Epidermal melanocyte (primary cell): ENCODE results near the gene PAM16.
"Not testable (repeated sequence)": the region's sequence is repeated elsewhere in the genome, so short reads cannot be mapped to it uniquely, and the experiment has no call there.

Experiments
- DNase-seq: peaks from one replicate; pipeline ENCODE4 v3.0.0; 2011; ENCODE audit warnings: low spot score; ENCODE audit not compliant: insufficient read length

The PAM16 gene

DNA sequence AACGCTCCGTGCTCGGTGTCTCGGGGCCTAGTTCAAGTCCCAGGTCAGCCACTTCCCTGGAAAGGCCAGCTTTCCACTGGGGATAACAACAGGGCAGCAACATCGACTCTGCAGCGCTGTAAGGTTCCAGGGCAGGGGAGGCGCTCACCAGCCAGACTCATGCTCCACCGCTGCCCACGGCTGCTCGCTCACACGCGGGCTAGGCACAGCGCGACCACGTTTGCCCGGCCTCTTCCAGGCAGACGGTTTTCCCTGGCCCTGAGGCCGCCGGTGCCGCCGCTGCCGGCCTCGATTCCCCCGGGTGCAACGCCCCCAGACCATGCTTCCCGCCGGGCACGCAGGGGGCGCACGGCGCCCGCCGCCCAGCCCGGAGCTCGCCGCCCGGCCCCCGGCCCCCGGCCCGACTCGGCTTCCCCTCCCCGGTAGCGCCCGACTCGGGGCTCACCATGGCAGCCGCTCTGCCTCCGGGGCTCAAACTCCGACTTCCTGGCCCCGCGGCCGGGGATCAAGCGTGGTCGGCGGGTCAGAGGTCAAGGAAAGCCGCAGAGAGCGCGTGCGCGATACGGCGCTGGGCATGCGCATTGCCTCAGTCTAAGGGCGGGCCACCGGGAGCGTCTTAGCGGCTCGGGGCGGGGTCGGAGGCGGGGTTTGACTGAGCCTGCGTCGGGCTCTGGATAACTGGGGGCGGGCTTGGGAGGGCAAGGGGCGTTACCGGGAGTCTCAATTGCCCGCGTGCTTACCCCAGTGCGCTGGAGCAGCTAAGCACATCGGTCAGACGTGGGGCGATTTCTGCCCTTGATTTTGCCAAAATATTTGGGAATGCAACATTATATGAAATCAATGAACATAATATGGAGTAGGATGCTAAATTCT lies at the start of gene PAM16:
PAM16 (minus strand) TSS at position 535 of the 873 bp plus-strand sequence; CDS start at position 448, 87 bp downstream.
- peak; percentile 84 for DNase-seq

DNA sequence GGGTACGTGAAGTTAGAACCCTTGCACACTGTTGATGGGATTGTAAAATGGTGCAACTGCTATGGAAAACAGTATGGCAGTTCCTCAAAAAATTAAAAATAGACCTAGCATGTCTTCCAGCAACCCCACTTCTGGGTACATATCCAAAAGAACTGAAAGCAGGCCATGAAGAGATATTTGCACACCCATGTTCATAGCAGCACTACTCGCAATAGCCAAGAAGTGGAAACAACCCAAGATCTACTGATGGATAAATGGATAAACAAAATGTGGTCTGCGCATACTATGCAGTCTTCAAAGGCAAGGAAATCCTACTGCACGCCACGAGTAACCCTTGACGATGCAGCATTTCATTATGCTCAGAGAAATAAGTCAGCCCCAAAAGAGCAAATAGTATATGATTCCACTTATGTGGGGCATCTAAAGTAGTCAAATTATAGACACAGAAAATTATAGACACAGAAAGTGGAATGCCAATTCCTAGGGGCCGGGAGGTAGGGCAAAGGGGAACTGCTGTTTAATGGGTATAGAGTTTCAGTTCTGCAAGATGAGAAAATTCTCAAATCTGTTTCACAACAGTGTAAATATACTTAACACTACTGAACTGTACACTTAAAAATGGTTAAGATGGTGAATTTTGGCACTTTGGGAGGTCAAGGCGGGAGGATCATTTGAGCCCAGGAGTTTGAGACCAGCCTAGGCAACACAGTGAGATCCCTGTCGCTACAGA lies 48.0 kb upstream of the PAM16 start:
- no peak for DNase-seq

DNA sequence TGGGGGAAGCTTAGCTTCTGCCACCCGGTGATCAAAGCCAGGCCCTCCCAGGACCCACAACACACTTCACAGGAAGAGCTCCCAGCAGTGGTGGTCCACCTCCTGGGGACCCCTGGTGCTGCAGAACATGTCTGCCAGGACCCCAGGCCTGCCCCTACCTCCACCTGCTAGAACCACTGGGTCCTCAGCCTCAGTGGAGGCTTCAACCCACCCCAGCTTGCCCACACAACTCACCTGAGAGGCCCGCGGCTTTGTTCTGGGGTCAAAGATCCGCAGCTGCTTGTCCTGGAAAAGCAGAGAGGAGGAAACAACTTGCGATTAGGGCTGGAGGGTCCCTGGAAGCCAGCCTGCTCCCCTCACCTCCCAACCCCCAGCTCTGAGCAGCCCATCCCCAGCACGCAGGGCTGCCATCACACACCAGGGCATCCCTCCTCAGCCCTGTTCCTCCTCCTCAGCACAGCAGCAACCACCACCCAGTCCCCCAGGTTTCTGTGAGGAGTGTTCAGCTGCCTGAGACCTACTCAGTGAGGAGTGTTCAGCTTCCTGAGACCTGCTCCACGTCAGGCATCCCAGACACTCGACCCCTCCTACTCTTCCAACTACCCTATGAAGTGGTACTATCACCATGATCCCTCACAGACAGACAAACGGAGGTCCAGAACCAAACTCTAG lies 44.1 kb upstream of the PAM16 start:
- no peak for DNase-seq

DNA sequence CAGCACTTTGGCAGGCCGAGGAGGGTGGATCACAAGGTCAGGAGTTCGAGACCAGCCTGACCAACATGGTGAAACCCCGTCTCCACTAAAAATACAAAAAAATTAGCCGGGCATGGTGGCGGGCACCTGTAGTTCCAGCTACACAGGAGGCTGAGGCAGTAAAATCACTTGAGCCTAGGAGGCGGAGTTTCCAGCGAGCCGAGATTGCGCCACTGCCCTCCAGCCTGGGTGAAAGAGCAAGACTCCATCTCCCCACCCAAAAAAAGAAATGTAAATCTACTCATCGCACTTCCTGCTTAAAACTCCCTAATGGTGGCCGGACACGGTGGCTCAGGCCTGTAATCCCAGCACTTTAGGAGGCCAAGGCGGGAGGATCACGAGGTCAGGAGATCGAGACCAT lies 42.7 kb upstream of the PAM16 start:
- DNase-seq: not testable (repeated sequence)

DNA sequence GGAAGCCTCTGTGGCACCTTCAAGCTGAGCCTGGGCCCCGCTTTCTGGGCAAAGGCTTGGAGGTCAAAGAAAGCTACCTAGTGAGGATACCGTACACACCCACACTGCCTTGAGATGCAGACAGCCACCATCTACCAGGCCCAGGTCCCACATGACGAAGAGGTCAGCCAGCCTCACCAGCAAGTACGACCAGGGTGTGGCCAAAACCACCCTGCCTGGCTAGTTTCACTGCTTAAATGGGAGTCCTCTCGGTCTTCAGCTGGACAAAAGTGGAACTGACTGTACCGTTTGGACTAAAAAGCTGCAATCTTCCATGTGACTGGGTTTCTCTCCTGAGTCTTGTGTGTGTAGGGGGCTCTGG lies 42.1 kb upstream of the PAM16 start:
- DNase-seq: no peak

DNA sequence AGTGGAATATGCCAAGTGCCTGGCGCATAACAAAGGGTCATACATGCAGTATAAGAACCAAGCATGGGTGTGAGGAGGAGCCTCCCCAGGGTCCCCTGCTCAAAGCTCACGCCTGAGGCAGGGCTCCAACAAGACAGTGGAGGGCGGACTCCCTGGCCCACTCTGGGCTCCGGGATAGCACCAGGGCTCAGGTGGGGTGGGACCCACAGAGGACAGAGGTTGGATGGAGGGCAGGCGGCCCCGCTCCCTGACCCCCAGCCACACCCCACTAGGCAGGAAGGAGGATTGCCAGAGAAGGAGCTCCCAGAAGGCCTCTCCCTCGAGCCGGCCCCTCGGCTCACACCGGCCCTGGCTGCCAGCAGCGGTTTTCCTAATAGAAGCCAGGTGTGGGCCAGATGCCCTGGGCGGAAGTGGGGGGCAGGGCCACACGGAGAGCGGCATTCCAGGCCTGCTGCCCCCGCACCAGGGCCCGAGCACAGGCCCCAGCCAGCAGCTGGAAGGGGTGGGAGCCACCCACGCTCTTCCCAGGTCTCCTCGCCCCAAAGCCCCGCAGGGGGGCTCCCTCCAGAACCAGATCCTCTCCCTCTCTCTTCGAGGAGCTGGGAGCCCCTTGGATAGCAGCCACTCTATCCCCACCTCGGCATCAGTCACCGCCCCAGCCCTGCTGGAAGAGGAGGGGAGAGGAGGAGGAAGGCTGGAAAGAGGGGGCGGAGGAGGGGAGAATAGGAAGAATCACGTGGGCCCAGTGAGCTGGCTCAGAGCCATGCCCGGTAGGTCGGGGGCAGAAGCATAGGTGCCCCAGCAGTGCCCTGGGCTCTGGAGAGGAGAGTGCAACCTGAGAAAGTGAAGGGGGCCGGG lies 41.5 kb upstream of the PAM16 start:
- DNase-seq: peak; percentile 79

DNA sequence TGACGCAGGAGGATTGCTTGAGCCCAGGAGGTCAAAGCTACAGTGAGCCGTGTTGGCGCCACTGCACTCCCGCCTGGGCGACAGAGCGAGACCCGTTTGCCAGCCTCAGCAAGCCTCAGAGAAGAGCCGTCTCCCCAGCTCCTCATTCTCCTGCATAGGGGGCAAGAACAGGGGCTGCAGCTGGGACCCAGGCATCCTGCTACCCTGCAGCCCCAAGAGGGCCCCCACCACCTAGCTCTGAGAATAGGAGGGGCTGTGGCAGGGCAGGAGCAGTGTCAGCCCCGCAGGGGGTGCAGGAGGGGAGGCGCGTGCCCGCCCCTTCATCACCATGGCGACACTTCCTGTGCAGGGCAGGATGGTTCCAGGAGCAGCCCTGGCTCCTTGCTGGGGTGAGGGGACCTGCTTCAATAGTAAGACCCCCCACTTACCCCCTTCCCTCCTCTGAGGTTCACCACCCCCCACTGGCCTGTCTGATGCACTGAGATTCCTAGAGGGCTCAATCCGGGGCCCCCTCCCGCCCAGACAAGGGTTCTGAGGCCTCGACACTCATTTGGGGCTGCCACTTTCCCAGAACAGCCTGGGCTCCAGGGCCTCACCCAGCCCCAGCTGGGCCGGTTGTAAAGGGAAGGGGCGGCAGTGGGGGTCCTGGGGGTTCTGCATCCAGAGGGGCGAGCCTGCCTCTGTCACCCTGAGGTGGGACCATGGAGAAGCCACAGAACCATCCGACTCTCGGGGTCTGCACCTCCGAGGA lies 40.7 kb upstream of the PAM16 start:
- DNase-seq: no peak

DNA sequence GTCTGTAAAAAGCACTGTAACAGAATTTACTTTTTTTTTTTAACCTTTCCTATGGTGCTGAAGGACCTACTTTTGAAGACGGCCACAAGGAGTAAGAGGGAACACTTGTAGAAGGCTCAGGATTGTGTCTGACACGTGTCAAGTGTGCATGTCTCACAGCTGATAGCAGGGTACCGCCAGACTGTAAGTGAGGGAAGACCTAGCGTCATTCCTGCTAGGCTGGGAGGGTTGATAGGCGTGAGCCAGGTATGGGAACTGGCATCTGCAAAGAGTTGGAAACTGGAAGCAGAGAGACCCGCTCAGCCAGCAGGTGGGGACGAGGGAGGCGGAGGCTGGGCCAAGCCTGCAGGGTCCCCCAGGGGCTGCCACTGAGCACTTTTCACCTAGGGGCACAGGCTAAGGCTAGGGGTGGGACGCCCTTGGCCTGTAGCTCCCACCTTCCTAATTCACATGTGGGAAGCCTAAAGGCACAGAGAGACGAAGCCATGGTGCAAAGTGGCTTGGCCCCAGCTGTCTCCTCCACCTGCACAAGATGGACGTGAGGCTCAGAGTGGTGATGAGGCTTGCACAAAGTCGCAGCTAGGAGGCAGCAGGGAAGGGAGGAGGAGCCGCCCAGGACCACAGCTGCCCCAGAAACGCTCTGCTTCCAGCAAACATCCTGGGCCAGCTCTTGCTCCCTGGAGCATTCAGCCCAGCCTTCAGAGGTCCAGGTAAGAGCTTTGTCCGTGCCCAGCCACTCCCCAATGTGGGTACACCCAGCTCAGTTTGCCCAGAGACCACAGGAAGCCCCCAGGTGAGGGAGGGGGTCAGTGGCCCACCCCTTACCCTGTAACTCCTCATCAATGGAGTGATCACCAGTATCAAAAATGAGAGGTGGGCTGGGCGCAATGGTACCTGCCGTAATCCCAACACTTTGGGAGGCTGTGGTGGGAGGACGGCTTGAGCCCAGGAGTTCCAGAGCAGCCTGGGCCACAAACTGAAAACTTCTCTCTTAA lies 39.4 kb upstream of the PAM16 start:
- no peak for DNase-seq

DNA sequence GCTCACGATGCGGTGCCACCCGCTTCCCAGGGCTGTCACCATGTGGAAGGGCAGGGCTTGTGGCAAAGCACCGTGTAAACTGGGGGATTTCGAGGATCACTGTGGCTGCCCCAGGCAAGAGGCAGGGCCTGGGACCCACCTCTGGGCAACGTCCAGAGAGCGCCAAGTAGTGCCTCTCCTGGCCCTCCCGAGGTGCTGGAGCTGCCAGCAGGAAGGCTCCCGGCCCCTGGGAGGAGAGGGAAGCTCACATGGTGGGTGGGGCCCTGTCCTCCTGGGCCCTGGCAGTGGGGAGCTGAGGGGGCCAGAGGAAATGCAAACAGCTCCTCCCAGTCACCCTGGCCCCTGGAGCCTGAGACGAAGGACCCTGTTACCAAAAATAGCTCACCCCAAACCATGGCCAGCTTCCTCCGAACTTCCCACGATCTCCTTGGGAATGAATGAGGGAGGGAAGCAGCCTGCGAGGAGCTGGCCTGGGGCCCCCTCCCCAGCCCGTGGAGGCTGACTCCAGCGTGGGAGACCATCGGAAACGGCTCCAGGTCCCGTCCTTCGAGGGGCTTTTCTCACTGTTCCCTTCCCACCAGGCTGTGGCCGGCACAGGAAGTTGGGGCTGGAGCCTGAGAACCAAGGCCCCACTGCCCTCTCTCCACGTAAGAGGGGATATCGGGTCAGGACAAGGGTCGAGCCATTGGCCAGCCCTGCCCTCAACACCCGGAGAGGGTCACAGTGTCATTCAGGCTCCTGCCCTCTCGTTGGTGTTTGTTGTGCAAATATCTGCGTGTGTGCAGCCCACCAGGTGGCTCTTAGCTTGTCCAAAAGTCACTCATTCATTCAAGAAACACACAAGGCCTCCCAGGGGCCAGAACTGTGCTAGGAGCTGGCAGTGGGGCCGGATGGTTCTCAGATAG lies 38.2 kb upstream of the PAM16 start:
- no peak for DNase-seq

DNA sequence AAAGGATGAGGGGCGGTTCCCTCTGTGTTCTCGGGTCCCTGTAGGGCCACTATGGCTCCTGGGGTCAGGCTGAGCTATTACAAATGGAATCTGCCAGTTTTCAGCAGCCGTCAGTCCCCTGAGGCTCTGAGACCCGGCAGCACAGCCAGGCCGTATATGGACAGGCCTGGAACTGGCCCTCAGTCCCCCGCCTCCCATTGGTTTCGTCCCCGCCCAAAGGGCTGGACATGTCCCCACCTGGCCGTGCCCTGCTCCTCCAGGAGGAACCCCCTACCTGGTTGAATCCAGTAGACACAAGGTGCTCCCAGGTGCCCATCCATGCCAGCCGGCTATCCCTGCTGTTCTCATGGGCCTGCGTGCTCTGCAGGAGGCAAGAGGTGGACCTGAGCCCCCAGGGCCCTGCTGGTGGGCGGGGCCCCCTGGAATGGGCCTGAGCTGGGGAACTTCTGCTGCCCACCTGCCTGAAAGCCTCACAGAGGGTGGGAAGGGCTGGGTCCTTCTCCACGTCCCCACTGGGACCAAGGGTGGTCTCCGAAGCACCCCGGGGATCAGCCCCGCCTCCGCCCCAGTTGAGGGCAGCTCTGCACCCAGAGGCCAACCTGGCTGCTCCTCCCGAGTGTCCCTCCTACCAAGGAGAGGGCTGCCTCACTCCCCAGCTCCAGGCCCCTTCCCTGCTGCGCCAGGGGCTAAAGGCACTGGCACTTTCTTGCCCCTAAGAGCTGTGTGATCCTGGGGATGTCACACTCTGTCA lies 37.3 kb upstream of the PAM16 start:
- no peak for DNase-seq

DNA sequence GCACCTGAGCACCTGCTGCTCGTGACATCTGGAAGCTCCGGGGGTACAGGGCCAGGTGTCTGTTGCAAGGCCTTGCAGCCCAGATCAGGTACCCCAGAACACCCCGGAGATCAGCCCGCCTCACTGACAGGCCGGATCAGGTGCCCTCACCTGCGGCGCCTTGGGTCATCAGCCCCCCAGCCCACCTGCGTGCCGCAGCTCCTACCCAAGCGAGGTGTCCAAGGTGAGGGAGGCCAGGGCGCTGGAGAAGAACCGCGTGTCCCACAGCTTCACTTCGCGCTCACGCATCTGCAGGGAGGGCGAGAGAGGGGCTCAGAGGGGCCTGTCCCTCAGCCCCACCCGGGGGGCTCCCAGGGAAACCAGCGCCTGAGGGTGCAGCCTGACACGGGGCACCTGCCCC lies 36.7 kb upstream of the PAM16 start:
- no peak for DNase-seq

DNA sequence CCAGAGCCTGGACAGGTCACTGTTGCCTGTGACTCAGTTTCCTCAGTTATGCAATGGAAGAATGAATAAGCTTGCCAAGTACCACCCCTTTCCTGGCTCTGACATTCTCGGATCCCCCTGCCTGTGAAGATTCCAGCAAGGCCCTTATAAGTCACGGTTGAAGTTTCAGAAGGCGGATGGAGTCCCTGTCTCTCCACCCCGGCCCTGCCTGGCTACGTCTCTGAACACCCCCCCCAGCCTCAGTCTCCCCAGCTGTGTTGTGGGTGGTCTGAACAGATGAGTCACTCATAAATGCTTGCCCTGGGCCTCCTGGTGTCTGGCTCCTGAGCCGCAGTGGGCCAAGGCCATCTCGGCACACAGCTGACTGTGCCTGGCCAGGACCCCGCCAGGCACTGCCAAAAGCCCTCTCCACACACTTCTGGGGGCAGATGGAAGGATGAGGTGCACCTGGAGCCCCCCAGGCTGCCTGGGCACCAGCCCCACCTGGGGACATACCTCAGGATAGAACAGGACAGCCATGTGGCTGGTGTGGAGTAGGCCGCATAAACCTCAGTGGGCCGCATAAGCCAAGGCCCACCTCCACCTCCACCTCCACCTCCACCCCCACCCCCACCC lies 35.9 kb upstream of the PAM16 start:
- DNase-seq: no peak

DNA sequence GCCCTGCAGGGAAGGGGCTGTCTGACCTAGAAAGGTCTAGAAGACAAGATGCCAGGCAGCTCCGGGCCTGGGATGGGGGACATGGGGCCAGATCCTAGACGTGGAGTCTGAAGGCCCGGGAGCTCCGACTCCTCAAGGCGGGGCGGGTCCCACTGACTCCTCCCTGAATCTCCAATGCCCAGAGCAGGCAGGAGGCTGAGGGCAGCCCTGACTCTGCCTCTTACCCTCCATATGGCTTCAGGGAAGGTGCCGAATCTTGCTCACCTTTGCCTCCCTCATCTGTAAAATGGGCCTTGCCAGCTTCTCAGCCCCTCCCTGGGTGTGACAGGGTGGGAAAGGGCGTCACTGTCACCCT lies 35.3 kb upstream of the PAM16 start:
- no peak for DNase-seq

DNA sequence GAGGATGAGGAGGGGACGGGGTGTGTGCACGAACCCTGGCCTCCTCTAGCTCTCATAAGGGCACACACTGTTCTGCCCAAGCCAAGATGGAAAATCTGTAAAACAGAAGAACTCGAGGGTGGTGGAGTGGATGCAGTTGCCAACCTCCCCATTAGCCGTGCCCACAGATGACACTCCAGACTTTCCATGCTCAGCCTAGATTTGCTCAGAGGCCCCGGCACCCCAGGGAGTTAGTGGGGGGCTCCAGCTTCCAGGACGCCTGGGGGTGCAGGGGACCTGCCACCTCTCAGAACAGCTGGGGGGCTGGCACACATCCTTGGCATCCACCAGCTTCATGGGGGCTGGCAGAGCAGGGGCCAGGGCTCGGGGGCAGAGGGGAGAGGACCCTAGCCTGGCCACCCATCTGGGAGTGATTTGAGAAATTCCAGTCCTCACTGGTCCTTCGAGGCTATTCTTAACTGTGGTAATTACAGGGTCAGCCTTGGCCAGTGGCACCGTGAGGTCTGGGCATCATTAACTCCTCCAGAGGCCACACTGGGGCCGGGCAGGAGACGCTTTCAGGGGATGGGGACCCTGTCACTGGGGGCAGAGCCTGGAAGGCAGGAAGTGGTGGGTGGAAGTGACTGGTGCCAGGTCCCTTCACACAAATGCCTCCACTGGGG lies 34.8 kb upstream of the PAM16 start:
- DNase-seq: no peak

DNA sequence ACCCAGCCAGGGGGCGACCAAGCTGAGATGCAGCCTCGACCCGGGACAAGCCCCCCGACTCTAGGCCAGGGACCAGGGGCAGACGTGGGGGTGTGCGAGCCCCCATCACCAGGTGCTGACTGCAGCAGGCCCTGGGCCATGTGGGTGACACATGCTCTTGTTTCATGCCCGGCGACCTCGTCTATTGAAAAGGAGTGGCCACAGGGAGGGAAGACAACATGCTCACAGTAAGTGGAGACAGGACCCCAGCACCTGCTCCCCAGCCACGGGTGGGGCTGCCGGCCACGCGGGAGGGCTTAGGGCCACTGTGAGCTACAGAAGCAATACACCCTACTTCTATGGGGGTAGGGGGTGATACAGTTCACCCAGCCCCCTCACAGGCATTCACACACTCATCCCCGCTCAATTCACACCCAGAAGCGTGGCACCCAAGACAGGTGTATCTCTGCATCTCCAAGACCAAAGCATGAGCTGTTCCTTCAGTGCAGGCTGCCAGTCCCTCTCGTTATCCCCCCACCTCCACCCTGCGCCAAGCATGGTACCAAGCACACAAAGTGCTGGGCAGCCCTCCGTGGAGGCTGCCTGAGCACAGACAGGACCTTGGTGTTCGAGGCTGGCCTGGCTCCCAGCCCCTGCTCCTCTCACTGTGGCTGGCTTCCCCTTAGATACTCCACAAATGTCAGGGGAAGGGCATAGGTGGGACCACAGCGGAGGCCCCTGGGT lies 34.1 kb upstream of the PAM16 start:
- DNase-seq: no peak

DNA sequence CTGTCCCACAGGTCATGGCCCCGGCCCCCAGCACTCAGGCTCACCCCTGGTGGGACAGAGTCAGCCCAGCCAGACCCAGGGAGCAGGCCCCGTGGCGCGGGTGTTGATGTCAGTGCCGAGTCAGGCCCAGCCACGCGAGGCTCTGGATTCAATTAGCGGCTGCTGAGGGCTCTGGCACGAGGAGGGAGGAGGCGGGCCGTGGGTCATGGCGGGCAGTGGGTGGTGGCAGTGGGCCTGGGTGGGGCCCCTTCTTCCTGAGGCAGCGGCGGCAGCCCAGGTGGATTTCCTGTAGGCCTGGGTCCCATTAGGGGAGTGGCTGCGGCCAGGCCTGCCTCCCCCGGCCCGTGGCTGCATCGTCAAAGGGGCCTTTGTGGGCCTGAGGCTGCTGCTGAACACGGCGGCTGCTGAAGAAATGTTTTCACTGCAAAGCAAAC lies 33.4 kb upstream of the PAM16 start:
- peak; percentile 79 for DNase-seq
